ENCODE data around the gene ZNF622.

Gene ZNF622

GRCh38 chr5:16465544-16466432 lies at the start of gene ZNF622:
ZNF622 (minus strand) TSS chr5:16465800; CDS start chr5:16465665, 135 bp downstream.
- no peak for DNase-seq (ENCODE audit: low read depth)

GRCh38 chr5:16510098-16510497 lies 44.5 kb upstream of the ZNF622 start:
- no peak for DNase-seq (ENCODE audit: low read depth)

GRCh38 chr5:16508730-16509531 lies 43.3 kb upstream of the ZNF622 start:
- DNase-seq (ENCODE audit: low read depth): no peak

- DNase-seq (ENCODE audit: low read depth): no peak
These were observed 42.1 kb upstream of the ZNF622 start for GRCh38 chr5:16507716-16508115.

- DNase-seq (ENCODE audit: low read depth): no peak
These were observed 40.3 kb upstream of the ZNF622 start for GRCh38 chr5:16505904-16506303.

GRCh38 chr5:16505140-16505891 lies 39.7 kb upstream of the ZNF622 start:
- DNase-seq (ENCODE audit: low read depth): no peak

- no peak for DNase-seq (ENCODE audit: low read depth)
These were observed 39.0 kb upstream of the ZNF622 start for GRCh38 chr5:16504571-16504970.

- peak; percentile 19 for DNase-seq (ENCODE audit: low read depth)
These were observed 37.3 kb upstream of the ZNF622 start for GRCh38 chr5:16502866-16503265.

- no peak for DNase-seq (ENCODE audit: low read depth)
These were observed 34.4 kb upstream of the ZNF622 start for GRCh38 chr5:16500024-16500423.

GRCh38 chr5:16497546-16497945 lies 31.9 kb upstream of the ZNF622 start:
- no peak for DNase-seq (ENCODE audit: low read depth)

- no peak for DNase-seq (ENCODE audit: low read depth)
These were observed 27.7 kb upstream of the ZNF622 start for GRCh38 chr5:16493261-16493660.

GRCh38 chr5:16492398-16493140 lies 27.0 kb upstream of the ZNF622 start:
- peak; percentile 69 for DNase-seq (ENCODE audit: low read depth)

GRCh38 chr5:16490911-16491310 lies 25.3 kb upstream of the ZNF622 start:
- DNase-seq (ENCODE audit: low read depth): no peak

GRCh38 chr5:16489322-16489791 lies 23.8 kb upstream of the ZNF622 start:
- DNase-seq (ENCODE audit: low read depth): no peak

- no peak for DNase-seq (ENCODE audit: low read depth)
These were observed 21.9 kb upstream of the ZNF622 start for GRCh38 chr5:16487456-16487855.

GRCh38 chr5:16486711-16487111 lies 21.1 kb upstream of the ZNF622 start:
- no peak for DNase-seq (ENCODE audit: low read depth)

- no peak for DNase-seq (ENCODE audit: low read depth)
These were observed 20.1 kb upstream of the ZNF622 start for GRCh38 chr5:16485656-16486055.

- no peak for DNase-seq (ENCODE audit: low read depth)
These were observed 18.5 kb upstream of the ZNF622 start for GRCh38 chr5:16484081-16484480.

- DNase-seq (ENCODE audit: low read depth): no peak
These were observed 17.8 kb upstream of the ZNF622 start for GRCh38 chr5:16483361-16483760.

GRCh38 chr5:16482891-16483290 lies 17.3 kb upstream of the ZNF622 start:
- DNase-seq (ENCODE audit: low read depth): no peak

GRCh38 chr5:16480821-16481538 lies 15.4 kb upstream of the ZNF622 start:
- DNase-seq (ENCODE audit: low read depth): no peak

Data from non-pigmented ciliary epithelial cell (primary cell).